Nephron (organoid): ENCODE data around the gene NAPA.

ENCODE experiments used
- H3K27ac Mint-ChIP-seq, 3 experiments: 2 replicates each; pipeline ENCODE4 v1.8.0; 2020; ENCODE audit warnings: mixed read lengths in 3 of 3, mild to moderate bottlenecking in 2 of 3, moderate library complexity in 1 of 3
- H3K27me3 Mint-ChIP-seq: 2 replicates; pipeline ENCODE4 v1.8.0; 2021; ENCODE audit warnings: low read depth, mild to moderate bottlenecking, moderate library complexity, mixed read lengths
- H3K36me3 Mint-ChIP-seq: 2 replicates; pipeline ENCODE4 v1.8.0; 2020; ENCODE audit warnings: low read depth, mixed read lengths
- H3K4me1 Mint-ChIP-seq: 2 replicates; pipeline ENCODE4 v1.8.0; 2020; ENCODE audit warnings: mixed read lengths
- H3K4me3 Mint-ChIP-seq, 3 experiments: 2 replicates each; pipeline ENCODE4 v1.8.0; 2020; ENCODE audit warnings: mild to moderate bottlenecking in 3 of 3, mixed read lengths in 3 of 3, moderate library complexity in 2 of 3
- H3K9me3 Mint-ChIP-seq: 2 replicates; pipeline ENCODE4 v1.8.0; 2020; ENCODE audit warnings: mixed read lengths
- CTCF ChIP-seq, 3 experiments: fragments of 200-600 bp; sonication (generic); IDR thresholded peaks; one replicate each; pipeline ENCODE4 v1.5.0; 2021; ENCODE audit warnings: antibody characterized with exemption in 3 of 3; ENCODE audit not compliant: unreplicated experiment in 3 of 3

NAPA gene

DNA sequence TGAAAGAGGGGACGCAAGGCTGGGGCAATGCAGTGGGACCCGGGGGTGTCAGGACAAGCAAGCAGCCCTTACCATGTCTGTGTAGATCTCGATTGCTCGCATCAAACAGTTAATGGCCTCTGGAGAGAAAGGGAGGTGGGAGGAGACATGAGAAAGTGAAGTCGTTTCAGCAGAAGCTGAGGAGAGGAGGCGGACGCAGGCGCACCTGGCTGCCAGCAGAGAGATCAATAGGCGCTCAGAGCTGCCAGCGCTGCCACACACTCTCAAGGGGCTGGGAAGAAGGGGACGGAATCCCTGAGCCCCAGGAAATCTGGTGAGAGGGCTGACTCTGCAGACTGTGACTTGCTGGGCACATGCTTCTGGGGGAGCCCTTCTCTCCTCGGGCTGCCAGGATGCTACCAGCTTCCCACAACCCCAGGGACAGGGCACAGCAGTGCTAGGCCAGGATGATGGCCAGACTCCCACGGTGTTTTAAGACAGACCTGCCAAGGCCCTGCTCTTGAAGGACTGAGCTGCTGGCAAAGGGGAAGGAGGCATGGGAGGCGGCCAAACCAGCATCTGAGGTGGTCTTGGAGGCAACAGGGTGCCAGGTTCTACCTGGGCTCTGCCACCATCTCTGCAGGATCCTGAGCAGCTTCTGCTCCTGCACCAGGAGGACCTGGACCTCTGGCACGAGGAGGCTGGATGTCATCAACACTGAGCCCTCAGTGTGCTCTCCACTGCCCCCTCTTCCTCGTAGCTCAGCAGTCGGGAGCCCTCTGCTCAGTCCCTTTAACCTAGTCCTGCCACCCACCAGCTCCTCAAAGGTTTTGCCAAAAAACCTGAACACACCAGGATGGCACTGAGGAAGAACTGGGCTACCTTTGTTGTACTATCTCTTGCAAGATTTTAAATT is 19.1 kb downstream of the NAPA start:
- H3K36me3 Mint-ChIP-seq = no peaks in the 10 kb centered on the region
- no peaks in the 10 kb centered on the region for H3K27me3 Mint-ChIP-seq
- no peaks in the 10 kb centered on the region for H3K9me3 Mint-ChIP-seq
- H3K27ac Mint-ChIP-seq = no peak overlapping the region
- peaks cover 9% of the 10 kb centered on the region for H3K4me1 Mint-ChIP-seq
- H3K4me3 Mint-ChIP-seq = no peak overlapping the region
- no peak for TF ChIP-seq CTCF (IDR thresholded peaks at IDR 0.05; ENCODE audit: unreplicated experiment in 3 of 3)

GRCh38 chr19:47494729-47495128 is 20.1 kb downstream of the NAPA start:
- H3K9me3 Mint-ChIP-seq = no peaks in the 10 kb centered on the region
- no peaks in the 10 kb centered on the region for H3K27me3 Mint-ChIP-seq
- H3K36me3 Mint-ChIP-seq = peaks cover 6% of the 10 kb centered on the region
- no peak overlapping the region for H3K4me3 Mint-ChIP-seq
- peaks cover 9% of the 10 kb centered on the region for H3K4me1 Mint-ChIP-seq
- TF ChIP-seq CTCF (IDR thresholded peaks at IDR 0.05; ENCODE audit: unreplicated experiment in 3 of 3) = no peak
- H3K27ac Mint-ChIP-seq = no peak overlapping the region

GRCh38 chr19:47494211-47494547 is 20.7 kb downstream of the NAPA start:
- Mint-ChIP-seq H3K36me3 (peaks cover 10% of the 10 kb centered on the region), H3K27me3 (no peaks in the 10 kb centered on the region), H3K4me3 (no peak overlapping the region), H3K27ac (no peak overlapping the region), H3K4me1 (peaks cover 9% of the 10 kb centered on the region), H3K9me3 (no peaks in the 10 kb centered on the region)
- TF ChIP-seq CTCF (IDR thresholded peaks at IDR 0.05; ENCODE audit: unreplicated experiment in 3 of 3) = no peak

GRCh38 chr19:47493378-47494210 is 21.3 kb downstream of the NAPA start:
- Mint-ChIP-seq H3K4me3 (no peak overlapping the region), H3K9me3 (no peaks in the 10 kb centered on the region), H3K4me1 (peaks cover 9% of the 10 kb centered on the region), H3K27ac (no peak overlapping the region), H3K36me3 (peaks cover 10% of the 10 kb centered on the region), H3K27me3 (no peaks in the 10 kb centered on the region)
- no peak for TF ChIP-seq CTCF (IDR thresholded peaks at IDR 0.05; ENCODE audit: unreplicated experiment in 3 of 3)

GRCh38 chr19:47492571-47493377 is 22.1 kb downstream of the NAPA start:
- TF ChIP-seq CTCF (IDR thresholded peaks at IDR 0.05; ENCODE audit: unreplicated experiment in 3 of 3) = no peak
- Mint-ChIP-seq H3K27me3 (no peaks in the 10 kb centered on the region), H3K36me3 (peaks cover 10% of the 10 kb centered on the region), H3K4me1 (peaks cover 9% of the 10 kb centered on the region), H3K4me3 (no peak overlapping the region), H3K9me3 (no peaks in the 10 kb centered on the region), H3K27ac (no peak overlapping the region)
